Ishikawa (cell line): ENCODE measurements around the gene TFRC.

Experiments used
- CEBPB ChIP-seq: IDR thresholded peaks from 2 replicates; pipeline ENCODE4 v1.6.1; 2012
- CREB1 ChIP-seq: IDR thresholded peaks from 2 replicates; pipeline ENCODE4 v1.6.1; 2012; ENCODE audit warnings: low read depth
- EGR1 ChIP-seq: IDR thresholded peaks from 2 replicates; pipeline ENCODE4 v1.6.1; 2012
- EP300 ChIP-seq: IDR thresholded peaks from 2 replicates; pipeline ENCODE4 v1.6.1; 2012; ENCODE audit warnings: borderline replicate concordance
- FOXM1 ChIP-seq: IDR thresholded peaks from 2 replicates; pipeline ENCODE4 v1.6.1; 2012; ENCODE audit warnings: low read depth, borderline replicate concordance
- MAX ChIP-seq: IDR thresholded peaks from 2 replicates; pipeline ENCODE4 v1.6.1; 2012
- NFIC ChIP-seq: IDR thresholded peaks from 2 replicates; pipeline ENCODE4 v1.6.1; 2012
- RAD21 ChIP-seq: IDR thresholded peaks from 2 replicates; pipeline ENCODE4 v1.6.1; 2012; ENCODE audit warnings: low read depth
- REST ChIP-seq: IDR thresholded peaks from 2 replicates; pipeline ENCODE4 v1.6.1; 2012; ENCODE audit warnings: low read depth, mild to moderate bottlenecking
- TAF1 ChIP-seq: IDR thresholded peaks from 2 replicates; pipeline ENCODE4 v1.6.1; 2012; ENCODE audit warnings: low read depth, mild to moderate bottlenecking
- TCF12 ChIP-seq: IDR thresholded peaks from 2 replicates; pipeline ENCODE4 v1.6.1; 2012; ENCODE audit warnings: low read depth
- TEAD4 ChIP-seq: IDR thresholded peaks from 2 replicates; pipeline ENCODE4 v1.6.1; 2012
- USF1 ChIP-seq: IDR thresholded peaks from 2 replicates; pipeline ENCODE4 v1.6.1; 2012
- YY1 ChIP-seq: IDR thresholded peaks from 2 replicates; pipeline ENCODE4 v1.6.1; 2012; ENCODE audit warnings: low read depth
- ZBTB7A ChIP-seq: IDR thresholded peaks from 2 replicates; pipeline ENCODE4 v1.6.1; 2012; ENCODE audit warnings: low read depth

Gene TFRC

DNA sequence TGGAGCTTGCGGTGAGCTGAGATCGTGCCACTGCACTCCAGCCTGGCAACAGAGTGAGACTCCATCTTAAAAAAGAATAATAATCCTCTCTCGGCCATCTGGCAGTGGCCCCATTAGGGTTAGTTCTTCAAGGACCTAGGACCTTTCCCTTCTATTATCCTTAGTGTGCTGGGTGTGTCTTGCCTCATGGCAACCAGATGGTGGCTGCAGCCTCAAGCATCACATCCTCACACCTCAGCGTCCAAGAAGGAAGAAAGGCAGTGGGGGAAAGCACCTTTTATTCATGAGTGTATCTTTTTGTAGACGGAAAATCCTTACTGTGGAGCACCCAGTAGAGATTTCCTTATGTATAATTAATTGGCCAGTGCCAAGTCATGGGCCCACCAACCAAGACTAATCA, 42.7 kb upstream of the TFRC start:
- TF ChIP-seq EGR1 (no peak), FOXM1 (no peak), REST (no peak), USF1 (no peak), RAD21 (no peak), TEAD4 (no peak), TCF12 (no peak), CEBPB (no peak), TAF1 (no peak), EP300 (no peak), NFIC (no peak), MAX (no peak), ZBTB7A (no peak), YY1 (no peak), CREB1 (no peak)

DNA sequence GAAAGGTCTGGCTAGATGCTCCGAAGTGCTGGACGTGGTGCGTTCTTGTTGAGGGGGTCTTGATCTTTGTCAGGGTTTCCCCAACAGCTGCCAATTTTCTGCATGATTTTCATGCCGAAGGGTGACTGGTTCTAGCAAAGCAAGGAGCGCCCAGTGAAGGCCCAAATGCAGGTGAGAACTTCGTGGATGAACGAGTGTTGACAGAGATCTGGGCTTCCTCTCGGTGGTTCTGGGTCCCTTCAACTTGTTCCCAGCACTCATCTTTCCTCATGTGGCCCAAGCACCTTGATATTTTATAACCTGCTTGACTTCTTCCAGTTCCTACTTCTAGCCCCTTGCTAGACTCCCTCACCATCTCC, 40.8 kb upstream of the TFRC start:
- TF ChIP-seq FOXM1 = no peak
- TF ChIP-seq USF1 = no peak
- no peak for TF ChIP-seq EGR1
- no peak for TF ChIP-seq ZBTB7A

- TF ChIP-seq EGR1 (no peak), MAX (no peak), CEBPB (peak; percentile 96)
Observed at GRCh38 chr3:196122021-196122687, 40.3 kb upstream of the TFRC start.

DNA sequence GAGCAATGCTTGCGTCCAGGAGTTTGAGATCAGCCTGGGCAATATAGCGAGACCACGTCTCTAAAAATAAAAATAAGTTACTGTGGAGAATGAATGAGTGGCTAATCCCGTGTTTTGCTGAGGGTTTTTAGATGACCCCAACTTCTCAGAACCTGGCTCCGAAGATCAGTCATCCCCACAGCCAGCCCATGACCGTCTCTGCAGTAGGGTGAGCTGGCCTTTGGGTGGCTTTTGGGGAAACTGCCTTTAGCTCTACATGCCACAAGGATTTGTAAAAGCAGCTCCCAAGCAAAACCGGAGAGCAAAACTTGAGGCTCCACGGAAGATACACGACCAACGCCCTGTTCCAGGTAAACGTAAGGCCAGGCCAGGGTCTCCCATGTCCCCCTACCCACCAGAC, 39.2 kb upstream of the TFRC start:
- TF ChIP-seq TCF12 = no peak

DNA sequence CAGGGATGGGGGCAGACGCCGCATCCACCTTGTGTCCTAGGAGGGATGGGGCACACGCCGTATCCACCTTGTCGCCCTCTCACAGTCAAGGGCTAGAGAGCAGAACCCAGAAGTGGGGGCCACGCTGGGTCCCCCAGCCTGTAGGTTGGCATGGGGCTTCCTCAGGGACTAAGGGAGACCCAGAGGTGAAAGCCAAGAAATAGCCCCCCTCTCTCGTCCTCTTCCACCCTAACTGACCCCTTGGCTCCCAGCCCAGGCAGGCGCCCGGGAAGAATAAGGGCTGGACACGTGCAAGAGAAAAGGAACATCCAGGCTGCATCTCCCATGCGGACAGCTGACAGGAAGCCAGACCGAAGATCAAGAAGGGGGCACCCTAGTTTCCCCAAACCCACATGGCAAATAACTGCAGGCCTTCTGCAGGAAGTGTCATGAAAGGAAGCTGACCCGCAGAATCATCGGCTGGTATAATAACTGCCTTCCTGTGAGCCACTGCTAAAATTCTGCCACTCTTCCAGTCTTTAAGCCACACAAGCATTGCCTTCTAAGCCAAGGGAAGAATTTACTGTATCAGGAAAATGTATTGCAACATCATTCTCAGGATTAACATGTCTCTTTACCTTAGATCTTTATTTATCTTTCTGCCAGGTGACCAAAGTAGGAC, 38.5 kb upstream of the TFRC start:
- TF ChIP-seq EP300 (no peak), YY1 (no peak), RAD21 (no peak), ZBTB7A (no peak), EGR1 (no peak), TAF1 (no peak), USF1 (no peak), CEBPB (no peak)

GRCh38 chr3:196117809-196118208, 35.9 kb upstream of the TFRC start:
- TF ChIP-seq ZBTB7A (no peak), EGR1 (no peak), YY1 (no peak), CREB1 (no peak), RAD21 (no peak), EP300 (no peak), CEBPB (no peak), FOXM1 (no peak), TCF12 (no peak), TAF1 (no peak), NFIC (no peak), MAX (no peak), USF1 (no peak), REST (no peak), TEAD4 (no peak)
